RWPE1 (cell line): ENCODE data around the gene NLRX1.
A peak's percentile ranks its signal among the peaks of the same experiment; 100 is the strongest.

ENCODE experiments used
- CTCF ChIA-PET: fragments of 350-600 bp; sonication (Branson Sonifier 250); formaldehyde crosslinking; extraction: SDS; loops from one replicate; lab custom pipeline; 2021; lab: Yijun Ruan, JAX
- POLR2A ChIA-PET: fragments of 400-600 bp; formaldehyde crosslinking; extraction: SDS; loops from one replicate; lab custom pipeline; 2020; ENCODE audit warnings: antibody characterized with exemption; ENCODE audit not compliant: low non-redundant PET; lab: Yijun Ruan, JAX
- DNase-seq: peaks from one replicate; pipeline ENCODE4 v3.0.0; 2012; ENCODE audit warnings: low spot score
- H3K27ac ChIP-seq: fragments of 450-650 bp; 2 replicates; pipeline ENCODE4 v1.5.1; 2017
- CTCF ChIP-seq: fragments of 450-650 bp; conservative IDR thresholded peaks from 2 replicates; pipeline ENCODE4 v1.5.1; 2017; ENCODE audit warnings: low read depth, mild to moderate bottlenecking

Gene NLRX1

DNA sequence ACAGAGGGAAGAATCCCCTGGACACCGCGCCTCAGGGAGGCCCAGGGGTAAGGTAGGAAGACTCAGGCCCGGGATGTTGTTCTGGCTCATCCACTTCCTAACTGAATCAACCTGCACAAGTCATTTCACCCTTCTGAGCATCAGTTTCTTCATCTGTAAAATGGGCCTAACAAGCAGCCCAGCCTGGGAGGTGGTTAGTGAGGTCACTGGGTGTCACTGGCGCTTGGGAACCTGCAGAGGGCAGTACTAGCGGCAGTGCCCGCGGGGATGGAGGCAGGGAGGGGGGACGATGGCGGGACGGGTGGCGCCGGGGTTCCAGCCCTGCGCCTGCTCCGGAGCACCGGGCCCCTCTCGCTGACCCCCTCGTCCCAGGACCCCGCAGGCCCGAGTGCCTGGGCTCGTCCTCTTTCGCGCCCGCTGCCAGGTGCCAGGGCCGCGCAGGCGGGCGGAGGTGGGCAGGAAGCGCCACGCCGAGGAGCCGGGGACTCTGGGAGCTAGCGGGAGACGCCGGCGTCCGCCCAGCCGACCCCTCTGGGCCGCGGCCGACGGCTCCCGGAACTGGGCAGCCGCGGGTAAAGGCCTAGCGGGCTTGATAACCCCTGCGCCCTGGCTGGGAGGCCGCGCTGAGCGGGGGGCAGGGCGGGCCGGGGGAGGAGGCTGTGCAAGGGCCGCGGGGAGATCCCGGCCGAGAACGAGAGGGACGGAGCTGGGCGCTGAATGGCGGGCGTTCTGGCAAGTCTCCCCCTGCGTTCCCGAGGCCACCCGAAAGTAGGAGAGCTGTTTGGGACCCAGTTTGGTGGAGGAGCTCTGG is at the start of gene NLRX1:
Gene NLRX1 (plus strand): TSS at position 255 of the 811 bp plus-strand sequence. CDS start 2,679 bp downstream, outside the sequence.
- DNase-seq: peak; percentile 82
- POLR2A ChIA-PET: interaction anchor here (0.5 kb wide), 2 partner anchors 16 to 21 kb away, joined by 3 read pairs; no protein-coding TSS in a partner anchor
- H3K27ac ChIP-seq: peak within 1 kb of the TSS; percentile 91
- TF ChIP-seq CTCF: peak; percentile 93
- CTCF ChIA-PET: interaction anchor here (0.6 to 1.4 kb wide), 4 partner anchors 9 to 26 kb away, joined by 3 to 6 read pairs (median 4); no protein-coding TSS in a partner anchor

- TF ChIP-seq CTCF: no peak
- POLR2A ChIA-PET: interaction anchor here (0.5 to 0.7 kb wide), 2 partner anchors 11 kb away, joined by 3 to 4 read pairs; no protein-coding TSS in a partner anchor
- no peak for DNase-seq
- no peak overlapping the region for H3K27ac ChIP-seq
- CTCF ChIA-PET: interaction anchor here (0.6 kb wide), 1 partner anchor 86 kb away, joined by 3 read pairs; no protein-coding TSS in a partner anchor
Observed at GRCh38 chr11:119118946-119119345, 49.6 kb upstream of the NLRX1 start.

DNA sequence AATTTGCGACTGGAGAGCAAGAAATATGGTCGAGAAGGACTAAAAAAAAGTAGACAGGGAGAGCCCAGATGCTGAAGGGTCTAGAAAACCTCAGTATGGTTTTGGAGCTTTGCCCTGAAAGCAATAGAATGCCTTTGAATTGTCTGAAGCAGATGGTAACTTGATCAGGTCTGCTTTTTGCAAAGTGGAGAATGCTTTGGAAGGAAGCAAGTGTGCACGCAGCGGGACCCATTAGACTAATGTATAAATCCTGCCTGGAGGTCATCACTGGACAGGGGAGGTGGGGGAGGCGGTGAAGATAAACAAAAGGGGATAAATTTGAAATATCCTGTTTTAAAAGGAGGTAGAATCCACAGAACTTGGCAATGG is 47.9 kb upstream of the NLRX1 start:
- no peak for DNase-seq
- ChIA-PET CTCF (interaction anchor here (0.7 to 1.3 kb wide), 3 partner anchors 12 to 26 kb away, joined by 3 to 10 read pairs (median 3); a partner anchor contains a TSS), POLR2A (no interaction called here)
- TF ChIP-seq CTCF: no peak
- peak overlapping the region; percentile 82 for H3K27ac ChIP-seq

DNA sequence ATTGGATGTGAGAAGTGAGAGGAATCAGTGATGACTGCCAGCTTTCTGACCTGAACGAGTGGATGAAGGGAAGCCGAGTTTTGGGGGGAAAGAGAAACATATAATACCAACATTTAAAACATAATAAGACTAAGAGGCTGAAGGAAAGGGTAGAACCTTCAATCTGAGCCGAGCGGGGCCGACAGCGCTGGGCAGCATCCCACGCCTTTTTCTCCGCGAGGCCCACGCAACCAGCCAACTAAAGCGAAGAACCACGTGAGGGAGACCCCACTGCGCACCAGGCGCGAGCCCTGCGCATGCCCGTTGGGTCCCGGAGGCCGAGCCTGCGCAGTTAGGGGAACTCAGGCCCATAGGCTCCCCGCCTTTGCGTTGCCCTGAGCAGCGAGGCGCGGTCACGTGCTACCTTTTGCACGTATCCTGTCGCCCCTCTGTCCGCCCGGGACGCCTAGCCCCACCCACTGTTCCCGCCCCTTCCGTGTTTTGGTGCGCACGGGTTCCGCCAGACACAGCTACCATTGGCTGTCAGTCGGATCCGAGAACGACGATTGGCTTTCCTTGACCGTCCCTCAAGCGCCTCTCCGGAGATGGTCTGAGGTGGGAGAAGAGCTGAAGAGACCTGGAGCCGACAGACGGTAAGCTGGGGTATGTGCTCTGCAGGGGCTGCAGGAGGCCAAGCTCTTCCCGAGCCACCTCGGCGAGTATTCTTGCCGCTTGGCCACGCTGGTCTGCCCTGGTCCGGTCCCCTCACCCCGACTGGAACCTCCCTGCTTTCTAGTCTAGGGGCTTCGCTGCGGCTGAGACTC is 47.3 kb upstream of the NLRX1 start, which contains the start of gene HINFP:
Gene HINFP (plus strand): TSS at position 573 of the 803 bp plus-strand sequence. CDS start 5,365 bp downstream, outside the sequence.
- peak within 1 kb of the TSS; percentile 82 for H3K27ac ChIP-seq
- ChIA-PET CTCF (interaction anchor here (0.7 to 1.3 kb wide), 2 partner anchors 13 to 26 kb away, joined by 3 to 10 read pairs; a partner anchor contains a TSS), POLR2A (interaction anchor here (0.6 kb wide), 1 partner anchor 1997 kb away, joined by 3 read pairs; no protein-coding TSS in a partner anchor)
- peak; percentile 97 for DNase-seq
- TF ChIP-seq CTCF: no peak

- peak overlapping the region; percentile 82 for H3K27ac ChIP-seq
- TF ChIP-seq CTCF: no peak
- POLR2A ChIA-PET: interaction anchor here (0.6 kb wide), 1 partner anchor 1997 kb away, joined by 3 read pairs; no protein-coding TSS in a partner anchor
- CTCF ChIA-PET: interaction anchor here (0.5 to 1.3 kb wide), 2 partner anchors 27 to 30 kb away, joined by 3 to 10 read pairs; a partner anchor contains a TSS
- no peak for DNase-seq
Observed at GRCh38 chr11:119121811-119122124, 46.8 kb upstream of the NLRX1 start.

- POLR2A ChIA-PET: no interaction called here
- H3K27ac ChIP-seq: no peak overlapping the region
- DNase-seq: no peak
- CTCF ChIA-PET: no interaction called here
- no peak for TF ChIP-seq CTCF
Observed at GRCh38 chr11:119125821-119126220, 42.7 kb upstream of the NLRX1 start.
